H1 (cell line): ENCODE measurements around the gene FOXM1. TPM values are rescaled to one million over a fixed set of nuclear protein-coding genes. Genes with fewer than 3 reads are reported as not detected.

Source experiments
- CTCF ChIA-PET: fragments of 300-600 bp; sonication (Branson Sonifier 250); formaldehyde crosslinking; loops from one replicate; lab custom pipeline; 2021; ENCODE audit not compliant: partially characterized antibody; lab: Charles Lee
- POLR2A ChIA-PET: fragments of 300-600 bp; sonication (Branson Sonifier 250); formaldehyde crosslinking; loops from one replicate; lab custom pipeline; 2021; ENCODE audit warnings: inconsistent platforms; ENCODE audit not compliant: partially characterized antibody; lab: Charles Lee
- DNase-seq, 2 experiments: peaks; one replicate each; pipeline versions ENCODE4 v3.0.0 to v3.0.0-alpha.2; 2010 to 2022; ENCODE audit warnings: low spot score in 2 of 2, low read depth in 1 of 2, mixed read lengths in 1 of 2
- FAIRE-seq: peaks from 2 replicates; lab custom pipeline; 2011; peaks lifted over from hg19 to GRCh38; lab: Jason Lieb, UNC
- H2AFZ ChIP-seq: 2 replicates; pipeline ENCODE4 v1.8.1; 2012; ENCODE audit warnings: low read length, inconsistent platforms
- H2AK5ac ChIP-seq: 2 replicates; pipeline ENCODE4 v1.6.1; 2013; ENCODE audit warnings: low read depth, low read length
- H2BK120ac ChIP-seq: replicated peaks from 2 replicates; pipeline ENCODE3; 2013; ENCODE audit warnings: low read depth, low read length, inconsistent platforms
- H2BK12ac ChIP-seq: 2 replicates; pipeline ENCODE4 v1.6.1; 2013; ENCODE audit warnings: low read depth, low read length
- H2BK15ac ChIP-seq: 2 replicates; pipeline ENCODE4 v1.6.1; 2013; ENCODE audit warnings: low read length
- H2BK20ac ChIP-seq: 2 replicates; pipeline ENCODE4 v1.6.1; 2013; ENCODE audit warnings: low read length
- H2BK5ac ChIP-seq: 2 replicates; pipeline ENCODE4 v1.6.1; 2013; ENCODE audit warnings: low read depth, low read length
- H3K14ac ChIP-seq: 2 replicates; pipeline ENCODE4 v1.6.1; 2013; ENCODE audit warnings: inconsistent platforms; ENCODE audit not compliant: insufficient read length
- H3K18ac ChIP-seq: 2 replicates; pipeline ENCODE4 v1.6.1; 2013; ENCODE audit warnings: low read length; ENCODE audit errors: extremely low read depth
- H3K23ac ChIP-seq: 2 replicates; pipeline ENCODE4 v1.6.1; 2013; ENCODE audit warnings: inconsistent platforms; ENCODE audit not compliant: insufficient read length
- H3K23me2 ChIP-seq: 2 replicates; pipeline ENCODE4 v1.6.1; 2013; ENCODE audit warnings: low read depth, low read length
- H3K27ac ChIP-seq: 2 replicates; pipeline ENCODE4 v1.6.1; 2011; ENCODE audit warnings: low read depth, low read length, inconsistent platforms
- H3K27me3 ChIP-seq, 4 experiments: replicated peaks in 1 of 4; 1 replicate in 1 of 4; 2 replicates in 3 of 4; pipeline versions ENCODE4 v1.6.1 to v1.8.1; 2011 to 2013; ENCODE audit warnings: low read length in 3 of 4, mild to moderate bottlenecking in 3 of 4, inconsistent platforms in 2 of 4, mixed read lengths in 2 of 4, moderate library complexity in 1 of 4; ENCODE audit not compliant: control insufficient read depth in 3 of 4, insufficient read depth in 3 of 4; ENCODE audit errors: extremely low read depth in 1 of 4
- H3K36me3 ChIP-seq, 4 experiments: 2 replicates each; pipeline versions ENCODE4 v1.6.1 to v1.8.1; 2011 to 2013; ENCODE audit warnings: mild to moderate bottlenecking in 4 of 4, low read length in 3 of 4, moderate library complexity in 2 of 4, control low read depth in 1 of 4, inconsistent platforms in 1 of 4; ENCODE audit not compliant: insufficient read depth in 4 of 4, control insufficient read depth in 2 of 4
- H3K4ac ChIP-seq: replicated peaks from 2 replicates; pipeline ENCODE3; 2013; ENCODE audit warnings: low read length, low read depth, mixed read lengths, inconsistent platforms; ENCODE audit not compliant: insufficient read length
- H3K4me1 ChIP-seq, 4 experiments: replicated peaks in 1 of 4; 1 replicate in 1 of 4; 2 replicates in 3 of 4; pipeline versions ENCODE4 v1.6.1 to v1.8.1; 2011 to 2013; ENCODE audit warnings: low read length in 3 of 4, inconsistent platforms in 2 of 4, mixed read lengths in 1 of 4; ENCODE audit not compliant: insufficient read depth in 4 of 4, control insufficient read depth in 3 of 4
- H3K4me2 ChIP-seq, 2 experiments: 2 replicates each; pipeline versions ENCODE4 v1.6.1 to v1.8.1; 2011 to 2013; ENCODE audit warnings: low read depth in 2 of 2, low read length in 2 of 2, control low read depth in 1 of 2, inconsistent platforms in 1 of 2, mild to moderate bottlenecking in 1 of 2; ENCODE audit not compliant: insufficient read depth in 1 of 2
- H3K4me3 ChIP-seq, 4 experiments: fragments of 200-600, 300-600 bp in 1 of 4; sonication (generic), shearing (Covaris generic), sonication (Bioruptor Twin) in 1 of 4; 2 replicates each; pipeline versions ENCODE4 v1.5.1 to v1.8.1; 2011 to 2016; ENCODE audit warnings: low read length in 4 of 4, low read depth in 3 of 4, control low read depth in 2 of 4, inconsistent platforms in 2 of 4, mild to moderate bottlenecking in 2 of 4, mixed read lengths in 1 of 4, moderate library complexity in 1 of 4; ENCODE audit not compliant: insufficient read depth in 2 of 4; ENCODE audit errors: extremely low read depth in 1 of 4
- H3K56ac ChIP-seq: replicated peaks from 2 replicates; pipeline ENCODE3; 2013; ENCODE audit warnings: low read depth, mild to moderate bottlenecking, mixed read lengths, low read length, inconsistent platforms; ENCODE audit not compliant: insufficient read length
- H3K79me1 ChIP-seq: 2 replicates; pipeline ENCODE4 v1.6.1; 2013; ENCODE audit warnings: low read depth, low read length, control low read depth
- H3K79me2 ChIP-seq, 2 experiments: 2 replicates each; pipeline versions ENCODE4 v1.6.1 to v1.8.1; 2012 to 2013; ENCODE audit warnings: low read length in 2 of 2, mild to moderate bottlenecking in 2 of 2, inconsistent platforms in 1 of 2; ENCODE audit not compliant: insufficient read depth in 2 of 2, control insufficient read depth in 1 of 2
- H3K9ac ChIP-seq, 4 experiments: replicated peaks in 1 of 4; 1 replicate in 1 of 4; 2 replicates in 3 of 4; pipeline versions ENCODE4 v1.6.1 to v1.8.1; 2011 to 2013; ENCODE audit warnings: low read depth in 3 of 4, low read length in 3 of 4, control low read depth in 2 of 4, mild to moderate bottlenecking in 2 of 4, moderate library complexity in 2 of 4, inconsistent platforms in 1 of 4; ENCODE audit errors: extremely low read depth in 1 of 4
- H3K9me3 ChIP-seq, 2 experiments: 2 replicates each; pipeline versions ENCODE4 v1.6.1 to v1.8.1; 2012 to 2013; ENCODE audit warnings: mild to moderate bottlenecking in 2 of 2, moderate library complexity in 2 of 2, control low read depth in 1 of 2, inconsistent platforms in 1 of 2, low read depth in 1 of 2, low read length in 1 of 2, mixed read lengths in 1 of 2; ENCODE audit not compliant: insufficient read depth in 2 of 2
- H4K20me1 ChIP-seq, 2 experiments: replicated peaks in 1 of 2; 2 replicates each; pipeline versions ENCODE3 to v1.8.1; 2011 to 2013; ENCODE audit warnings: inconsistent platforms in 2 of 2, low read length in 2 of 2, mild to moderate bottlenecking in 1 of 2; ENCODE audit not compliant: insufficient read depth in 2 of 2, control insufficient read depth in 1 of 2
- H4K5ac ChIP-seq: 2 replicates; pipeline ENCODE4 v1.6.1; 2013; ENCODE audit warnings: low read length, low read depth, mixed read lengths, inconsistent platforms; ENCODE audit not compliant: insufficient read length
- H4K8ac ChIP-seq: 2 replicates; pipeline ENCODE4 v1.8.0; 2013; ENCODE audit warnings: mild to moderate bottlenecking, moderate library complexity, low read length, inconsistent platforms; ENCODE audit not compliant: insufficient read depth; ENCODE audit errors: extremely low read depth
- H4K91ac ChIP-seq: replicated peaks from 2 replicates; pipeline ENCODE3; 2013; ENCODE audit warnings: low read length, mixed read lengths, inconsistent platforms; ENCODE audit not compliant: insufficient read length
- POLR2AphosphoS5 ChIP-seq: IDR thresholded peaks from 2 replicates; pipeline ENCODE4 v1.6.1; 2011; ENCODE audit warnings: low read depth, low read length
- POU5F1 ChIP-seq: IDR thresholded peaks from 2 replicates; pipeline ENCODE4 v1.6.1; 2011; ENCODE audit warnings: low read depth, mild to moderate bottlenecking, low read length, moderate library complexity
- RBBP5 ChIP-seq: IDR thresholded peaks from 2 replicates; pipeline ENCODE4 v1.7.1; 2012; ENCODE audit warnings: low read depth, mild to moderate bottlenecking, inconsistent platforms, low read length, moderate library complexity, borderline replicate concordance
- WGBS, 2 experiments: shearing (Covaris generic) in 1 of 2; methylation state at CpG; one replicate each; pipeline versions ENCODE4 v1.1.6 to v1.1.7; 2013 to 2015; ENCODE audit warnings: low lambda C conversion rate in 2 of 2, mixed read lengths in 2 of 2, inconsistent platforms in 1 of 2, low coverage in 1 of 2, missing lambda C conversion rate in 1 of 2; ENCODE audit not compliant: insufficient replicate concordance in 2 of 2, insufficient coverage in 1 of 2, insufficient read length in 1 of 2; ENCODE audit errors: extremely low coverage in 1 of 2, missing lambda C conversion rate in 1 of 2; 5-methylcytosine and 5-hydroxymethylcytosine counted together
- polyA plus RNA-seq, 7 experiments: library from polyadenylated mRNA; depleted of rRNA in 3 of 7; stranded (reverse) in 5 of 7; unstranded in 2 of 7; fragments of >200 nt in 5 of 7; fragments of 200-250 nt in 2 of 7; gene quantifications; 1 replicate in 5 of 7; 2 replicates in 1 of 7; 4 replicates in 1 of 7; pipeline versions ENCODE4 v1.2.1 to v1.2.3, GENCODE V29; 2011 to 2013; ENCODE audit warnings: missing spikeins in 2 of 7, mixed read lengths in 2 of 7
- total RNA-seq: library from RNA; stranded (reverse); fragmentation: NEBNext Ultra II Directional; extraction: Animal tissue kit (Norgen Biotek cat#: 25700); gene quantifications from 2 replicates; pipeline ENCODE4 v1.2.1, GENCODE V29; 2021

The FOXM1 gene
- total and polyA plus RNA-seq, 2 of the 8 experiments (the other 6 are each of a cell fraction or from before 2014, with no cell fraction given) = 58.1 to 121 TPM

DNA sequence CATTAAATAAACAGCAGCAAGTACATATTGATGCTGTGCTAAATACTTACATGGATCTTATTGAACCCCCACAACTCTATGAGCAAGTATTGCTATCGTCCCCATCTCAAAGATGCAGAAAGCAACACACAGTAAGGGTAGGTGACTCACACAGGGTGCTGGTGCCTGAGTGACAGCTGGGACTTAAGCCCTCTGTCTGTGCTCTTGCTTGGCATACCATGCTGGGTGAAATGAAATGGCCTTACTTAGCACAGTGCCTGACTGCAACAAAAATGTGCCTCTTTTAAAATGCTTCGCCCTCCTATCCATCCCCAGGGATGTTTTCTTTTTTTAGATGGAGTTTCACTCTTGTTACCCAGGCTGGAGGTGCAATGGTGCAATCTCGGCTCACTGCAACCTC is 20.9 kb downstream of the FOXM1 start:
- peaks cover 3 to 5% of the 10 kb centered on the region in 2 experiments for H4K20me1 ChIP-seq
- no peaks in the 10 kb centered on the region for H3K79me1 ChIP-seq
- no peak overlapping the region for H2BK120ac ChIP-seq
- no peak overlapping the region for H2BK12ac ChIP-seq
- no peaks in the 10 kb centered on the region for H3K27me3 ChIP-seq
- no peak overlapping the region for H3K4me3 ChIP-seq
- H2AK5ac ChIP-seq = no peak overlapping the region
- H3K79me2 ChIP-seq = no peaks in the 10 kb centered on the region
- no peak overlapping the region for H2AFZ ChIP-seq
- H3K56ac ChIP-seq = no peak overlapping the region
- POLR2A ChIA-PET = interaction anchor here (0.6 to 3.8 kb wide), 17 partner anchors 8 to 199 kb away, joined by 3 to 31 read pairs (median 4); partner anchors contain the start of genes FOXM1, ITFG2, RHNO1 and TULP3
- no peak for DNase-seq
- no peak overlapping the region; a peak in 1 of 7 replicates for H3K9ac ChIP-seq
- H2BK15ac ChIP-seq = no peak overlapping the region
- H4K91ac ChIP-seq = no peak overlapping the region
- H3K23ac ChIP-seq = no peak overlapping the region
- no peak overlapping the region for H4K8ac ChIP-seq
- H3K18ac ChIP-seq = no peak overlapping the region
- CTCF ChIA-PET = interaction anchor here (0.6 to 6.5 kb wide), 9 partner anchors 8 to 173 kb away, joined by 3 to 84 read pairs (median 4); no protein-coding TSS in a partner anchor
- H2BK5ac ChIP-seq = no peak overlapping the region
- TF ChIP-seq RBBP5 = no peak
- TF ChIP-seq POLR2AphosphoS5 = 0 out of 2 replicates have a peak, but pooled peaks have one; percentile 27
- TF ChIP-seq POU5F1 = no peak
- TF ChIP-seq, all 59 proteins: peak for 1
- WGBS, 2 experiments = 85% methylated on average over 3 of the region's 3 CpGs; no CpG with 5 or more reads in 1 of the 2 experiments
- no peak for FAIRE-seq
- Histone ChIP-seq H3K4me1 (peaks cover 0 to 6% (median under 1%) of the 10 kb centered on the region in 4 experiments; a peak in 4 of 7 replicates), H3K27ac (no peak overlapping the region), H3K36me3 (peaks cover 0 to 19% (median 12%) of the 10 kb centered on the region in 4 experiments; a peak in 4 of 8 replicates), H3K9me3 (no peaks in the 10 kb centered on the region), H3K14ac (no peak overlapping the region), H3K4me2 (no peak overlapping the region), H3K4ac (no peak overlapping the region), H2BK20ac (no peak overlapping the region), H3K23me2 (no peaks in the 10 kb centered on the region), H4K5ac (no peak overlapping the region)
